Embryonic facial prominence (tissue), 1 donor: ENCODE results near the gene NFKBIE.

Experiments used
- DNase-seq: peaks from one replicate; pipeline ENCODE4 v3.0.0-alpha.2; 2016; ENCODE audit errors: extremely low spot score

The NFKBIE gene

GRCh38 chr6:44226368-44227147 is 38.8 kb downstream of the NFKBIE start:
- DNase-seq = no peak

- DNase-seq = no peak
These were observed 39.6 kb downstream of the NFKBIE start for GRCh38 chr6:44225579-44226325.

- DNase-seq = no peak
These were observed 40.4 kb downstream of the NFKBIE start for GRCh38 chr6:44224965-44225305.

GRCh38 chr6:44224029-44224964 is 41.1 kb downstream of the NFKBIE start:
- no peak for DNase-seq

- no peak for DNase-seq
These were observed 41.9 kb downstream of the NFKBIE start, which contains the start of gene SLC29A1 for GRCh38 chr6:44223319-44224028. Gene SLC29A1 (plus strand): TSS chr6:44223595. CDS start chr6:44227314, 3,719 bp downstream.

- DNase-seq = no peak
These were observed 42.6 kb downstream of the NFKBIE start for GRCh38 chr6:44222486-44223318.

- DNase-seq = no peak
These were observed 43.4 kb downstream of the NFKBIE start for GRCh38 chr6:44221961-44222335.

GRCh38 chr6:44221291-44221960 is 43.9 kb downstream of the NFKBIE start:
- DNase-seq = no peak

GRCh38 chr6:44220913-44221290 is 44.4 kb downstream of the NFKBIE start:
- DNase-seq = no peak

GRCh38 chr6:44219815-44220784 is 45.3 kb downstream of the NFKBIE start:
- DNase-seq = no peak

GRCh38 chr6:44219053-44219814 is 46.1 kb downstream of the NFKBIE start:
- DNase-seq = no peak

GRCh38 chr6:44217332-44218143 is 47.8 kb downstream of the NFKBIE start:
- DNase-seq = no peak

GRCh38 chr6:44216677-44217331 is 48.5 kb downstream of the NFKBIE start, which contains the start of gene MYMX:
Gene MYMX (plus strand): TSS chr6:44216926. CDS start chr6:44217472, 546 bp downstream.
- DNase-seq = no peak

GRCh38 chr6:44214307-44214706 is 51.0 kb downstream of the NFKBIE start:
- no peak for DNase-seq

- no peak for DNase-seq
These were observed 54.1 kb downstream of the NFKBIE start for GRCh38 chr6:44211284-44211683.
